ENCODE data around the gene SEMA6B.

- TF ChIP-seq POLR2A (IDR thresholded peaks at IDR 0.05; ENCODE audit: control extremely low read depth in 1 of 2, low read depth in 2 of 2, low read length in 2 of 2) (no peak), CTCF (IDR thresholded peaks at IDR 0.05; ENCODE audit: control extremely low read depth in 1 of 3, insufficient read depth in 1 of 3, low read depth in 1 of 3, low read length in 3 of 3) (peak; percentile 79 to 94 (median 88)), SIN3A (conservative IDR thresholded peaks at IDR 0.05 in 1 of 2, IDR thresholded peaks at IDR 0.05 in 1 of 2; ENCODE audit: low read depth in 1 of 2, low read length in 2 of 2) (no peak)
- TF ChIP-seq, protein P1, sequence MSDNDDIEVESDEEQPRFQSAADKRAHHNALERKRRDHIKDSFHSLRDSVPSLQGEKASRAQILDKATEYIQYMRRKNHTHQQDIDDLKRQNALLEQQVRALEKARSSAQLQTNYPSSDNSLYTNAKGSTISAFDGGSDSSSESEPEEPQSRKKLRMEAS (IDR thresholded peaks at IDR 0.05): peak; percentile 49
Observed at GRCh38 chr19:4576016-4576933, 16.8 kb upstream of the SEMA6B start.

Data from H1 (cell line).